HG03571 (cell line): ENCODE data around the gene B3GALT4.
A peak's percentile ranks its signal among the peaks of the same experiment; 100 is the strongest.
"Not testable (repeated sequence)": the region's sequence is repeated elsewhere in the genome, so short reads cannot be mapped to it uniquely, and the experiment has no call there.

Source experiments
- ATAC-seq: cut with Tn5 transposase; IDR thresholded peaks from one replicate; pipeline ENCODE4 v1.9.1; 2021; ENCODE audit not compliant: unreplicated experiment

B3GALT4 gene

DNA sequence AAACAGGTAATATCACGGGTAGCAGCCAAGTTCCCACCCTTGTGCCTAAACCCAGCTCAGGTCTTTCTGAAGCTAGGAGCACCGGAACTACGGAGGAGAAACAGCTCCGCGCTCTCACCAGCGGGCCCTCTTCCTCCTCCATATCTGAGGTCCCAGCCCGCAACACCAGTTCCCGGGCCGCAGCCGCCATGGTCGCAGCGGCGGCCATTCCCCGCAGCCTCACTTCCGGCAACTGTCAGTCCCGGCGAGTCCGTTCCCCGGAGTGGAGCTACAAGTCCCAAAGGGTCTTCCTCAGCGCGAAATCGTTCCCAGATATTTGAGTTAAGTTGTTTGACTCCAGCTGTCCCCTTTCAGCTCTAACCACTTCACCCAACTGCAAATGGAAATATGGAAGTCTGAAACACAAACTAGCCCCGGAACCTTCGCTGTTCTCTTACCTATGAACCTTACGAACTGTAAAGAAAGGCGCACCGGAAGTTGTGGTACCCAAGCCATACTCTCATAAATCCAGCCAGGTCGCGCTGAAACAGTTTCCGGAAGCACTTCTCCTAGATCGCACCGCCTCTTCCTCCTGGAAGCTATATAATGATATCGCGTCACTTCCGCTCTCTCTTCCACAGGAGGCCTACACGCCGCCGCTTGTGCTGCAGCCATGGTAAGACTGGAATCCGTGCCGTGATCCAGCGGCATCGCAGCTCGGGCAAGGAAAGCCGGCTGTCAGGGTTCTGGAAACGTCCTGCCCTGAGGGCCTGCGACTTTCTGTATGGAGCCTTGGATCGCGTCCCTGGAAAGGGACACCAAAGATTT is 5.3 kb upstream of the B3GALT4 start, which contains the start of the genes RPS18 and VPS52:
TSS of gene RPS18 (plus strand) at position 608 of the 807 bp plus-strand sequence. CDS start at position 653, 45 bp downstream.
TSS of gene VPS52 (minus strand) at position 409 of the 807 bp plus-strand sequence. CDS start at position 208, 201 bp downstream.
- peak; percentile 68 for ATAC-seq

DNA sequence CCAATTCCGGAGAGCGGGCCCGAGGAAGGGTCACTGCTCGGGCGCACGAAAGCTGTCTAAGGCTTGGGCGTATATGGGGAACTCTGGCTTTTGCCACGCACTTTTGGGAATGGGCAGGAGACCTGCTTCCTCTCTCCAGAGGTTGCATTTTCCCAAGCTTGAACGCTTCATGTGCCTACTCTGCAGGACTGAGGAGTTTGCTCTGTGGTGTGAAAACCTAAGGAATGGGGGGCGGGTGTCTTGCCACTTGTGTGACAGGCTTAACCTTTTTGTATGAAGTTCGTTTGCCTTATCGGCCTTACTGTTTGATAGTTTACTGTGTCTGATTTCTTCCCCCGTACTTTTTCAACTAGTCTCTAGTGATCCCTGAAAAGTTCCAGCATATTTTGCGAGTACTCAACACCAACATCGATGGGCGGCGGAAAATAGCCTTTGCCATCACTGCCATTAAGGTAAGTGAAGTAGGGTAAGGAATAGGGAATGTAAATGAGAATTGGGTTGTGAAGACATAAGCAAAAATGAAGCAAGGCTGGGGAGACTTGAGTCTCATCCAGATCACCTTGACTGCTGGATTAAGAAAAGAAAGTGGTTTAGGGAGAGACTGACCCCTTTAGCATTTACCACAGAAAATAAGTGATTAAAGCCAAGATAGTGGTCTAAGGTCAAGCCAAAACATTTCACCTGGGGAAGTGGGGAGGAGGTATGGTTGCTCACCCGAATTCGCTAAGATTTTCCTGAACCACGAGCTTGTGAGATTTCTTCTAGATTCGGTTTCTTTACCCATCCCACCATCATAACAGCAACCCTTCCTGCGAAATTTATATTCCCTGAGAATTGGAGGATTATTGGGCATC is 4.4 kb upstream of the B3GALT4 start:
- ATAC-seq, result peak; percentile 6

DNA sequence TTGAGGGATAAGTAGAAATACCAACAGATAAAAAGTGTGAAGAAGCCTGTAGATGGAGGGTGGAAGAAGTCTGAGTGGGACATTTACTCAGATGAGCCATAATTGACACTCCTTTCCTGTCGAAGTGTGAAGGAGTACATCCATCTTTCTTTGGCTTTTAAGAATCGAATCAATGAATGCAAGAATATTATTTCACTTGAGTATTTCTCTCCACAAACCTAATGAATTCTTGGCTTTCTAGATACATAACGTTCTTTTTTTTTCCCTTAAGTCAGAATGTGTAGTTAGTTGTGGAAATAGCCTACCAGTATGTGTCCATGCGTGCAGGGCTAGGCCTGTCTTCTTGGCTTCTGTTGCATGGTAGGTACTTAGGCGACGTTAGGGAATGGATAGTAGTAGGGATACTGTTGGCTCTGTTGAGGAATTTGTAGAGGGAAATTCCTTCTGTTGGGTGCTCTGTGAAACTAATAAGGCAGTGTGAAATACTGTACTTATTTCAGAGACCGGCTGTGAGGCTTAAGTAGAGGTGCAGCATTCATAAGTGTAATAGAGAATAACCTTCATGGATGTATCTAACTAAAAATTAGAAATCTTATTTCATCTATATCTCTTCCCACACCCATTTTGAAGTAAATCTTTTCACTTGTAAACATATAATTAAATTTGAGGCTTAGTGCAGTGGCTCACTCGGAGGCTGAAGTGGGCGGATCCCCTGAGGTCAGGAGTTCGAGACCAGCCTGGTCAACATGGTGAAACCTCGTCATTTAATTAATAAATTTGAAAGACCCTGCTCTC is 3.6 kb upstream of the B3GALT4 start:
- ATAC-seq, result no peak

DNA sequence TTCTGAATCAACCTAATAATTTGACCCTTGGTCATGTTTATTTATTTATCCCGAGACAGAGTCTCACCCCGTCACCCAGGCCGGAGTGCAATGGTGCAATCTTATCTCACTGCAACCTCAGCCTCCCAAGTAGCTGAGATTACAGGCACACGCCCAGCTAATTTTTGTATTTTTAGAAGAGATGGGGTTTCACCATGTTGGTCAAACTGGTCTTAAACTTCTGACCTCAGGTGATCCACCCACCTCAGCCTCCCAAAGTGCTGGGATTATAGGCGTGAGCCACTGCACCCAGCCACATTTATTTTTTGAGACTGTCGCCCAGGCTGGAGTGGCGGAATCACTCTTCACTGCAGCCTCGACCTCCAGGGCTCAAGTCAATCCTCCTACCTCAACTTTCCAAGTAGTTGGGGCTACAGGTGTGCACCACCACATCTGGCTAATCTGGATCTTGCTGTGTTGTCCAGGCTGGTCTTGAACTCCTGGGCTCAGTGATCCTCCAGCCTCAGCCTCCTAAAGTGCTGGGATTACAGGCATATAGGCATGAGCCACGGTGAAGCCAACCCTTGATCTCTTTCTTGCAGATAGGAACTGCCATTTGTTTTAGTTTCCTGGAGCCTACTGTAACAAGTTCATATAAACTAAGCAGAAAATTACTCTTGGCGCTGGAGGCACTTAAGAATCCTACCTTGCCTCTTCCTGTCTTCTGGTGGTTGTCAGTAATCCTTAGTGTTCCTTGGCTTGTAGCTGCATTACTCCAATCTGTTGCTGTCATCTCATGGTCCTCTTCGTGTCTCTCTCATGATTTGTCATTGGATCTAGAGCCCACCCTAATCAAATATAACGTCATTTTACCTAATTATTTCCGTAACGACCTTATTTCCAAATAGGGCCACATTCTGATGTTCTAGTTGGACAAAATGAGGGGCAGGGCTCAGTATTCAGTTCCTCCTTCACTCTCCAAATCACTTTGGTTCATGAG is 2.7 kb upstream of the B3GALT4 start:
- no peak for ATAC-seq

DNA sequence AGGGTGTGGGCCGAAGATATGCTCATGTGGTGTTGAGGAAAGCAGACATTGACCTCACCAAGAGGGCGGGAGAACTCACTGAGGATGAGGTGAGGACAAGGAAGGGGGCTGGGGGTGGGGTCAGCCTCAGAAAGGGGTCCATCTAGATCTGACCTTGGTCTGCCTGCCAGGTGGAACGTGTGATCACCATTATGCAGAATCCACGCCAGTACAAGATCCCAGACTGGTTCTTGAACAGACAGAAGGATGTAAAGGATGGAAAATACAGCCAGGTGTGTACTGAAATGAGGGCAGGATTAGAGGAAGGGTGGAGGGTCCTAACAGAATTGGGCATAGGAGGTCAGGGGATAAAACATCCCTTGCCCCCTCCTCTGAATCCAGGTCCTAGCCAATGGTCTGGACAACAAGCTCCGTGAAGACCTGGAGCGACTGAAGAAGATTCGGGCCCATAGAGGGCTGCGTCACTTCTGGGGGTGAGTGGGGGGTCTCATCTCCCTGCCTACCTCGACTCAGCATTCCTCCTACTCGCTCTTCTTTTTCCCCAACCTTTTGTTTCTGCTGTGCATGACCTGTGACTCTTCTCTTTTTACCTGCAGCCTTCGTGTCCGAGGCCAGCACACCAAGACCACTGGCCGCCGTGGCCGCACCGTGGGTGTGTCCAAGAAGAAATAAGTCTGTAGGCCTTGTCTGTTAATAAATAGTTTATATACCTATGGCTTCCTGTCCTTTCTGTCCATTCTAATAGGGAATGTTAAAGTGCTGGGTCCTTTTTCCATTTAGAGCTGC is 935 bp upstream of the B3GALT4 start:
- ATAC-seq, result not testable (repeated sequence)

DNA sequence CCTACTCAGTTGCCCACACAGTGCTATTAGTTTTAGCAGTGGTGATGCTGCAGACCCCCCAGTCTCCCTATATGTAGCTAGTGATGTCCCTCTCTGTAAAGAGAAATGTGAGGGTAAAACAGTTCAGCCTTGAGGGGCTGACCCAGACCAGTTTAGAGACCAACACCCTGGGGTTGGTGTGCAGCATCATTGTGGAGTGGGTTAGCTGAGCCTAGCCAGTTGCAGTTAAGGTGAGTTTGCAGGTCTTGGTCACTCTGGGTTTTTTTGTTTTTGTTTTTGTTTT is 401 bp upstream of the B3GALT4 start:
- ATAC-seq, result no peak

DNA sequence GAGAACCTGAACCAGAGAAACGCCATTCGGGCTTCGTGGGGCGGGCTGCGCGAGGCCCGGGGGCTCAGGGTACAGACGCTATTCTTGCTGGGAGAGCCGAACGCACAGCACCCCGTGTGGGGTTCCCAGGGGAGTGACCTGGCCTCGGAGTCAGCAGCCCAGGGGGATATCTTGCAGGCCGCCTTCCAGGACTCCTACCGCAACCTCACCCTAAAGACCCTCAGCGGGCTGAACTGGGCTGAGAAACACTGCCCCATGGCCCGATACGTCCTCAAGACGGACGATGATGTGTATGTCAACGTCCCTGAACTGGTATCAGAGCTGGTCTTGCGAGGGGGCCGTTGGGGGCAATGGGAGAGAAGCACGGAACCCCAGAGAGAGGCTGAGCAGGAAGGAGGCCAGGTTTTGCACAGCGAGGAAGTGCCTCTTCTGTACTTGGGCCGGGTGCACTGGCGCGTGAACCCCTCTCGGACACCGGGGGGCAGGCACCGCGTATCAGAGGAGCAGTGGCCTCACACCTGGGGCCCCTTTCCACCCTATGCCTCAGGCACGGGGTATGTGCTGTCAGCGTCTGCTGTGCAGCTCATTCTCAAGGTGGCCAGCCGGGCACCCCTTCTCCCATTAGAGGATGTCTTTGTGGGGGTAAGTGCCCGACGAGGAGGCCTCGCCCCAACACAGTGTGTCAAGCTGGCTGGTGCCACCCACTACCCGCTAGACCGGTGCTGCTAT is 904 bp downstream of the B3GALT4 start:
- no peak for ATAC-seq

DNA sequence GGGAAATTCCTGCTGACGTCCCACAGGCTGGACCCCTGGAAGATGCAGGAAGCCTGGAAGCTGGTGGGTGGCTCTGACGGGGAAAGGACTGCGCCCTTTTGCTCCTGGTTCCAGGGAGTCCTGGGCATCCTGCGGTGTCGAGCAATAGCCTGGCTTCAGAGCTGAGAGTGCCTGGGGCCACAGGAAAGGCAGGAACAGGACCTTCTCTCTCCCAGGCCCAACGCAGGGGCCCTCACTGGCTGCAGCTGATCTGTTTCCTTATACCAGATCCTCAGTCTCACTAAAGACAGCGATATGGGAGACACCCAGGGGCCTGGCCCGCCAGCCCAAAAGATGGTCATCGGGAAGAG is 1.4 kb downstream of the B3GALT4 start:
- no peak for ATAC-seq

DNA sequence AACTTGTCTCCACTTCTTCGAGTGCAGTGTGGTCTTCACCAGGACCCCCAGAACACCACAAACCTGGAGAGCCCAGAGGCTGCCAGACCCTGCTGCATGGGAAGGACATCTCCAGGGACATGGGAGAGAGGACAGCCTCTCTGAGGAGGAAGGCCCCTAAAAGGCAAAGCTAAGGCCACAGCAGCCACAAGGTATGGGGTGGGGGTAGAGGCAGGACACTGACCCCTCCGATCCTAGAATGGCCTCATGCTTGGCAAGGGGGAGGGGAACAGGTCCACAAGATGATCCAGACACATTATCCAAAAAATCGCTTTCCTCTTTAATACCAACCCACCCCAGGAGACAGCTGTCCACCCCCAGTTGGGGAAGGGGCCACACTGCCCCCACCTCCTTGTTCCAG is 1.9 kb downstream of the B3GALT4 start:
- no peak for ATAC-seq

DNA sequence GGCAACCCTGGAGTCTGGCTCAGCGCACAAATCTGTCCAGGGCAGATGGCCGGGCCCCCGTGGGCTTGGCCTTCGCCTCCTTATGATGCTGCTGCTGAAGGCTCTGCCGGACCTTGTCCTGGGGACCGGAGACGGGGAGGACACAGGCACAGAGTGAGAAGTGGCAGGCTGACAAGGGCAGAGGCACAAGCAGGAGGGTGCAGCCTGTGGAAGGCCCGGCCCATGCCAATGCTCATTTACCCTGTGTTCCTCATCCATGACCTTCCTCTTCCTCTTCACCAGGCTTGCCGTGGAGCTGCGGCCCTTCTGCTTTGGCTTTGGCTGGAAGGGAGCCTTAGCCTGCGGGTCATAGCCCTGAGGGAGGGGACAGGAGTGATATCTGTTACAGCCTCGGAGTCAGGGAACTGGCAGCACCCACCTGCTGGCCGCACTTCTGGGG is 2.4 kb downstream of the B3GALT4 start:
- no peak for ATAC-seq

DNA sequence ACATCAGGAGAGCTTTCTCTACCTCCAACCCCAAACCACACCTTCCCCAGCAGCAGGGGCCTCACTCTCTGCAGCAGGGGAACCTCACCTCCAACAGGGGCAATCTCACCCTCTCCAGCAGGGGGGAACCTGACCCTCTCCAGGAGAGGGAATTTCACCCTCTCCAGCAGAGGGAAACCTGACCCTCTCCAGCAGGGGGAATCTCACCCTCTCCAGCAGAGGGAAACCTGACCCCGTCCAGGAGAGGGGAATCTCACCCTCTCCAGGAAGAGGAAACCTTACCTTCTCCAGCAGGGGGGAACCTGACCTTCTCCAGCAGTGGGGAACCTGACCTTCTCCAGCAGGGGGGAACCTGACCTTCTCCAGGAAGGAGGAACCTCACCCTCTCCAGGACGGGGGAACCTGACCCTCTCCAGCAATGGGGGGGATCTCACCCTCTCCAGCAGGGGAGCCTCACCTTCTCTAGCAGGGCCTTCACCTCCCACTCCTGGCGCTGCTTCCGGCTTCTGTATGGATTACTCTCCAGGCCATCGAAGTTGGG is 3.1 kb downstream of the B3GALT4 start:
- ATAC-seq, result no peak

DNA sequence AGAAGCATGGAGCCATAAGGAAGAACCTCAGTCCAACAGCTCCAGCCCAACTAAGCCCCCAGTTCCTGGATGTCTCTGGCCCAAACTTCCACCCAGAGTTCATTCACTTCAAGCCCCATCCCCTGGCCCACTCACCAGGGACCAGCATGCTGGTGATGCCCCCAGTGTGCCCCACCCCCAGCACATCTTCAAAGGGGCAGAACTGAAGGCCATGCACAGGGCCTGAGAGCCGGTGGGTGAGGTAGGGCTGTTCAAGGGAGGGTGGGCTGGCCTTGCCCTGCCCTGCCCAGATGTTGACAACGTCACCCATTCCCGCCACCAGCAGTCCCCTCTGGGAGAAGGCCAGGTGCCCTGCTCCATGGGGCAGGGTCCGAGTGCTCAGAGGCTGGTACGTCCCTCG is 3.6 kb downstream of the B3GALT4 start:
- ATAC-seq, result no peak

DNA sequence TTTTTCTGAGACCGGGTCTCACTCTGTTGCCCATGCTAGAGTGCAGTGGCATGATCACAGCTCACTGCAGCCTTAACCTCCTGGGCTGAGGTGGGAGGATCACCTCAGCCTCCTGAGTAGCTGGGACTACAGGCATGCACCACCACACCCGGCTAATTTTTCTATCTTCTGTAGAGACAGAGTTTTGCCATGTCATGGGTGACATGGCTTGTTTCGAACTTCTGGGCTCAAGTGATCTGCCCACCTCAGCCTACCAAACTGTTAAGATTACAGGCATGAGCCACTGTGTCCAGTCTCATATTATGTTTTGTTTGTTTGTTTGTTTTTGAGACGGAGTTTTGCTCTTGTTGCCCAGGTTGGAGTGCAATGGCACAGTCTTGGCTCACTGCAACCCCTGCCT is 8.3 kb downstream of the B3GALT4 start:
- not testable (repeated sequence) for ATAC-seq

DNA sequence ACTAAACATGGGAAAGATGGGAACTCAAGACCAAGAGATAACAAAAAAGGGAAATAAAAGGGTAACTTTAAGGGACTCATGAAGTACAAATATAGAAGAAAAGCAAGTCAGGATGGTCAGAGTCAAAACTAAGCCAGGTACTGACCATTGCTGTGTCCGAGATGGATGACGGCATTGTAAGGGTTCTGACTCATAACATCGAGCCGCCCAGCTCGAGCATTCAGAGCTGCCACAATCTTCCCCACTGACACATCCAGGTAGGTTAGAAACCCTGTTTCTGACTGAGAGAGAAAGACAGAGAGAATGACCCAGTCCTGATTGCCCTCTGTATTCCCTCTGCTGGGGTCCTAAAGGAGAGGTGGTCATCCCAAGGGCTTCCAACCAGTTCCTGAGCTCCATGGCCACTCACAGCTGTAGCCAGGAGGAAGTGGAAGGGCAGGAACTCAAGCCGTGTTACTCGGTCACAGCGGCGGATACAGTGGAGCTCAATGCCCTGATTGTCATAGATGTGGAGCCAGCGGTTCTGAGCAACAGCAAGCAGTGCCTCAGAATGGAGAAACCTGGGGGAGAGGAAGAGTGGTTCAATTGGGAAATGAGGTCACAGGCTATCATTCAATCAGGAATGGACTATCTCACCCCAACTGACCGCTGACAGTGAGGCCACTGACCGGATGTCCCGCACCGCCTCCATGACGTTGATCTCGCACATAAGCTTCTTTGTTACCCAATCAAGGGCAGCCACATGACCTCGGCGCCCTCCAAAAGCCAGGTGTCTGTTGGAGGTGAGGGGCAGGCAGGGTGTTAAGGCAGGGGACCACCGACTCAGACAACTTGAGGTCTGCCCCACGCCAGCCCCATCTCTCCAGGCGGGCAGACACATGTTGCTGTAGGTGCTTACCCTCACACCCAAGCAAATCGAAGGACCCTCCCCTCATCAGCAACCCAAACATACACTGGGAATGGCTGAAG is 10.3 kb downstream of the B3GALT4 start:
- no peak for ATAC-seq

DNA sequence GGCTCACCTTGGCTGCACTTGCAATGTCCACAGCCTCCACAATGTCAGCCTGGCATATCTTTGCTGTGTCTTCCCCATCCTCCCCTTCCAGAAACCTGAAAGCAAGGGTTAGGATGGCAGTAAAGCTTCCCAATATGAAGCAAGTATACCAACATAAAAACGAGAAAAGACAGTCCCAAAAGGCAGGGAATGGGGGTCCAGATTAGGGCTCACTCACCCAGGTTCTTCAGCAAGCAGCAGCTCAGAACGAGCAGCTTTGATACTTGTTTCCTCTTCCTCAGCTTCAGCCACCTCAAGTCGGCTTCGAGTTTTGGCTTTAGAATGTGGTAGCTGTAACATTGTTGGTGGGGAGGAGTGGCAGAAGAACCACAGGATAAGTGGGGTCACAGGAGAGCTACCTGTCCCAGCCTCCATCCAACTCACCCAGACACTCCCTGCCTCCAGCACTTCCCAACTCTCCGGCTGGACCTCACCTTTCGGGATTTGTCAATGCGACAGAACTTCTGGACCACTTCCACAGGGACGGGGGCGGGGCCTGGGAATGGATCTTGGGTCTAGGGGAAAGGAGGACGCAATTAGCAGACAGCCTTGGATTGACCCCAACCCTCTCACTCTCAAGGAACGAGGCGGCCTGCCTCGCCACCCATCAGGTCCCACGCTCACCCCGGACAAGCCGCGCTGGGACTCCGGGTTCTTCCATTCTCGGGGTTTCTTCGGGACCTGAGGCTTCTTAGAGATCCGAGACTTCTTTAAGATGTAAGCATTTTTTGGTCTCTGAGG is 11.4 kb downstream of the B3GALT4 start:
- no peak for ATAC-seq

DNA sequence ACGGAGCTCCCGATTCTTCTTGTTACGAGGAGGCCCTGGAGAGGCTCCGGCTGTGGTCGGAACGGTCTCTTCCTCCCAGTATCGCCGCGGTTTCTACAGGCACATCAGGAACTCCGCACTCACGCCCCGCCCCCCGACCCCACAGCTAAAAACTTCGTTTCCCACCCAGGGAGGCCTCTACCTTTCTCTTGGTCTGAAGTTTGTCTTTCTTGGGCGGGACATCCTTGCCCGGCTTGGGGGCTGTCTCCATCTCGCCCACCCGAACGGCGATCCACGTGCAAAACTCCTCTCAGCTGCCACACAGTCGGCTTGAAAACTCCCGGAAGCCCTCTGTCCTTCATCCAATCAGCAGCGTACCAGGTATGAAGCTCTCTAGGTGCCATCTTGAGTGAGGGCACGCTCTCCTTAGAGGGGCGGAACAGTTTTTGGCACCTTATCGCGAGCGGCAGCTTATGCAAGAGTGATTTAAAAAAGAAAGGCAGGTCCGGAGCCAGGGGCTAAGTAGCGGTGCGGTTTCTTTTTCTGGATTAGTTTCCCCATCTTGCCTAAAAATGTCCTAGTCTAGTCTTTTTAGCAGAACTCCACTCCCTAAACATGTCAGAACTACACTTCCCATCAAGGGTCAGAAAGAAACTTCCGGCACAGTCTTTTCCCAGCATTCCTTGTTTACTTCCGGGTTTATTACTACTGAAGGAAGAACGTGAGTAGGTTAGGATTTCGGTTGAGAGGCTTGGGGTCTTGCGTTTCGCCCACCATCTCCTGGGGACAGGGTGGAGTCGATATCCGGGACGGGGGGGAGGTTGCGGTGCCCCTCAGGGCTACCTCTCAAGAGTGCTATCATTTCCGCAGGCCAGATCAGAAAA is 12.2 kb downstream of the B3GALT4 start, which contains the start of the genes PFDN6 and WDR46:
TSS of gene PFDN6 (plus strand) at position 681 of the 863 bp plus-strand sequence. CDS start 256 bp downstream, outside the sequence.
TSS of gene WDR46 (minus strand) at position 319 of the 863 bp plus-strand sequence. CDS start at position 250, 69 bp downstream.
- peak; percentile 67 for ATAC-seq
